SW 1271 (cell line): Measurements from ENCODE around the gene VPS52.

Experiments used
- DNase-seq, 2 experiments: peaks; one replicate each; lab custom pipeline; 2025; lab: John Stamatoyannopoulos, UW

Gene VPS52

DNA sequence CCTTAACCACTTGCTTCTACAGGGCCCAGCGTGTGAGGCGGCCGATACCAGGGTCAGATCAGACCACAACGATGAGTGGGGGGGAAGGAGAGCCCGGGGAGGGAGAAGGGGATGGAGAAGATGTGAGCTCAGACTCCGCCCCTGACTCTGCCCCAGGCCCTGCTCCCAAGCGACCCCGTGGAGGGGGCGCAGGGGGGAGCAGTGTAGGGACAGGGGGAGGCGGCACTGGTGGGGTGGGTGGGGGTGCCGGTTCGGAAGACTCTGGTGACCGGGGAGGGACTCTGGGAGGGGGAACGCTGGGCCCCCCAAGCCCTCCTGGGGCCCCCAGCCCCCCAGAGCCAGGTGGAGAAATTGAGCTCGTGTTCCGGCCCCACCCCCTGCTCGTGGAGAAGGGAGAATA, 60.5 kb downstream of the VPS52 start:
- DNase-seq: no peak

DNA sequence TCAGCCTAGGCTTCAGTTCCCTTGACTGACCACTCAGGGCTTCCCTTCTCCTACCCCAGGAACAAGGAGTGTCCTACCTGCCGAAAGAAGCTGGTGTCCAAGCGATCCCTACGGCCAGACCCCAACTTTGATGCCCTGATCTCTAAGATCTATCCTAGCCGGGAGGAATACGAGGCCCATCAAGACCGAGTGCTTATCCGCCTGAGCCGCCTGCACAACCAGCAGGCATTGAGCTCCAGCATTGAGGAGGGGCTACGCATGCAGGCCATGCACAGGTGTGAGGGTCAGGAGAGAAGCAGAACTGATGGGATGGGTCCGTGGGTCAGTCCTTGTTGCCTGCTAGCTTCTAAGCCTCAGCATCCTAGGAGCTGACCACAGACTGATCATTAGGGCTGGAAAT, 61.8 kb downstream of the VPS52 start:
- no peak for DNase-seq

DNA sequence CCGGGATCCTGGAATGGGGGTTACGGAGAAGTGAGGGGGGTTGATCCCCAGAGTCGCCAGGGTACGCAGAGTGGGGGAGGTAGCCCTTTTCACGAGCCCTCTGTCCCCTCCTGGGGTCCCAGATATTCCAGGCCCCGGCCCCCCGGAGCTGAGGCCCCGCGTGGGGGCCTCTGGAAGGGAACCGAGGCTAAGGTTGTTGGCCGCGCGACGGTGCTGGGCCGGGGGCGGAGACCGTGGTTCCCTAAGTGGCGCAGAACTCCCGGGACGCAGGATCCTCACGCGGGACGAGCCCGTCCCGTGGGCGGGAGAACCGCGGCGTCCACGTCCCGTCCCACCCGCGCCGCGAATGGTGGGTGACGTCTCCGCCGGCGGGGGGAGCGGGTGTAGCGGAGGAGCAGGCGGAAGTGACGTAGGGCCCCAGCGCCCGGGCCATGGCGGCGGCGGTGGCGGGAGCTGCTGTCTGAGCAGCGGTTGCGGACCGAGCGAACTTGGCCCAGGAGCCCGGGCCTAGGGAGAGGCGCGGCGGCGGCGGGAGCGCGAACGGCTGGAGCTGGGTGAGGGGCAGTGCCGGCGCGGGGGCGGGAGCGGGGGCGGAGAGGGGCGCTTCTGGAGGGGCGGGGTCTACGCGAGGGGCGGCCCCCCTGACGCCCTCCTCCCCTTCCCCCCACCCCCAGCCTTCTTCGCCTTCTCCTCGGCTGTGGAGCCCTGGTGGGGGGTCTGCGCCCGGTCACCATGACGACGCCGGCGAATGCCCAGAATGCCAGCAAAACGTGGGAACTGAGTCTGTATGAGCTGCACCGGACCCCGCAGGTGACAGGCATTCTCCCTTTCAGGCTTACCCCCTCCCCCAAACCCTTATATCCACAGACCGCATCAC, 63.3 kb downstream of the VPS52 start, which contains the start of gene RING1:
RING1 (plus strand) TSS at position 410 of the 877 bp plus-strand sequence; CDS start at position 733, 323 bp downstream.
- peak; percentile 38 to 72 for DNase-seq

DNA sequence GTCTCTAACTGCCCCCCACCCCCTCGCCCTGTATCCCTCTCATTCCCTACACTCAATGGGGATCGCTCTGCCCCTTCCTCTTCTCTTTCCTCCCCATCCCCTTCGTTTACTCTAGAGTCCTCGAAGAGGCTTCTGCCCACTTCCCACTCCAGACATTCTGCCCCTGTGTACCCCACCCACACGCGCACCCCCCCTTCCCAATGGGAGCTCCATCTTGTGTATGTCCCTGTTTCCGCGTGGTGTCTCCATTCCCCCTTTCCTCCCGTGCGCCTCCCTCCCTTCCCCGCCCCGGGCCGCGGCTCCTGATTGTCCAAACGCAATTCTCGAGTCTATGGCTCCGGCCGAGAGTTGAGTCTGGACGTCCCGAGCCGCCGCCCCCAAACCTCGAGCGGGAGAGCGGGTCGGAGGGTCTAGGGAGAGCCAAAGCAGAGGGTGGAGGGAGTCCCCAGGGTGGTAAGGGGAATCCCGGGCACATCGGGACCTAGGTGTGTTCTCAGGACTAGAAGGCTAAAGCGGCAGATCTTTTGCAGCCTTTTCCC, 64.1 kb downstream of the VPS52 start:
- peak in 1 of 2 experiments; percentile 32 for DNase-seq

DNA sequence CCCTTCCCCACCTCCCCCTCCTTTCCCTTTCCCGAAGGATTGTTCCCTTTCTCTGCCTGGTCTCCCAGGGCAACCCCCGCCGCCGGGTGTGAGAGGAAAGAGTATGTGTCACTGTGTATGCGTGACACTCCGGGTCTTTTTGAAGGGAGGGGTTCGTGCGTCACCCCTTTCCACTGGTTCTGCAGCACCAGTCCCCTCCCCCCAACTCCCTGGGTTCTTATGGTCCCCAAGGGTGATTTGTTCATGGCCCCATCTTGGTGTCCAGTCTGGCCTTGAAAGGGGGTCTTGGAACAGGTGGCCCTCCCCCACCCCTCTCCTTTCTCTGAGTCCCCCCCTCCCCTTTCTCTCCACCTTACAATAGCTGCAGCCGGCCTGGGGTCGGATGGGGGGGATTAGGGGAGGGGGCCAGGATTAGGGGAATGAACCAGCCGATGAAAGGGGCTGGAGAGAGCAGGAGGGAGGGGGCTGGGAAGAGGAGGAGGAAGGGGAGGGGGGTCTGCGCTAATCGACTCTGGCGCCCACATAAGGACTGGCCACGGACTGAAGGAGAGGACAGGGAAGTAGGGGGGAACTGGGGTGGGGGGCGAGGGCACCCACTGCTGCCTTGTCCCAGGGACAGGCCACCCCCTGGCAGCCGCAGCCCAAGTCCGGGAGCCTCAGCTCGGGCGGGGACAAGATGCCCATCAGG, 64.7 kb downstream of the VPS52 start:
- no peak for DNase-seq

DNA sequence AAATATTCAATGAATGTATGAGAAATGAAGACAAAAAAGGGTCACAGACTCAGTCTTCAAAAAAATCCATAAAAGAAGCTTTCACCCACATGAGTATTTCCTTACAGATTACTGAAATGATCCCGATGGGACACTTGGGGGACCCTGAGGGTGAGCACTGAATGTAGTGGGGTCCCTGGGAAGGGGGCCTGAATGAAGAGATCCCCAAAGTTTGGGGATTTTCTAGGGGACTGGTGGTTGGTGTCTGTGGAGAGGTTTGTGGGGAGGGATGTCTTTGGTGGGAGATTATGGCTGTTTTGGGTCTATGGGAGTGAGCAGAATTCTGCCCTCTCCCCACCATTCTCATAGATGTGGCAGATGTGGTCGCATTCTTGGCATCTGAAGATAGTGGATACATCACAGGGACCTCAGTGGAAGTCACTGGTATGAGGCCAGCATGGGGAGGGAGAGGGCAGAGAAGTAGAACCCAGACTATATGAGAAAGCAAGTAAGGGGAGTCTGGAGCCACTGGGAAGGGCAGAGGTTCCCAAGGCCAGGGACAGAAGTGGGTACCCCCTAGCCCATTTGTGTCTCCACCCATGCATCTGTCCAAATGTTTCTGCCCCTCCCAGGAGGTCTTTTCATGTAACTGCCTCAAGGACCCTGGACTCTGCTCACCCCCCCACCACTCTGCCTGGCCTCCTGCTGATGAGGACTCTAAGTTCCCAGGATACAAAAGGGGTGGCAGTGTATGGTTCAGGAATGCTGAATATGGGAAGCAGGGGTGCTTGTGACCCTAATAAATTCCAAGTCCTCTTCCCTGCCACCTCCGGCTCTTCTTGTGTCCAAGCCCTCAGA, 65.4 kb downstream of the VPS52 start:
- DNase-seq: no peak

DNA sequence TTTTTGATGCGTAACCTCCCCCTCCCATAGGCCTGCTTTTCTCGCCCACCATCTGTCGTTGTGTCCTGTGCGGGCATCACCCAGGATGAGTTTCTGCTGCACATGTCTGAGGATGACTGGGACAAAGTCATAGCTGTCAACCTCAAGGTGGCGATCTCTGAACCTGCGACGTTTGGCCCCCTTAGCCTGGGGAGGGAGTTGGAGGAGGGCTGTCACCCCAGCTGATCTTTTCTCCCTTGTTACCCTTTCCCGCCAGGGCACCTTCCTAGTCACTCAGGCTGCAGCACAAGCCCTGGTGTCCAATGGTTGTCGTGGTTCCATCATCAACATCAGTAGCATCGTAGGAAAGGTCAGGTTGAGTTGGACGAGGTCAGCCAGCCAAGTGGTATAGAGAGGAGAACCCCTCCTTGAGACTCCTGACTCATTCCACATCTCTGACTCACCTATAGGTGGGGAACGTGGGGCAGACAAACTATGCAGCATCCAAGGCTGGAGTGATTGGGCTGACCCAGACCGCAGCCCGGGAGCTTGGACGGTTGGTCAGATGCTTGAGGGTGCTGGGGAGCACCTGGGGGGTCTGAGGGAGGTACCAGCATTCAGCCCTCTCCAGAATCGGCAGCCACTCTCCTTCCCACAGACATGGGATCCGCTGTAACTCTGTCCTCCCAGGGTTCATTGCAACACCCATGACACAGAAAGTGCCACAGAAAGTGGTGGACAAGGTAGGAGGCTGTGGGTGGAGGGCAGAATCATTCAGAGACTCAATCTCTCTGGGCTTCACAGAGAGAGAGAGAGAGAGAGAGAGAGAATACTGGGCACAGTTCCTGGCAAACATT, 66.3 kb downstream of the VPS52 start:
- DNase-seq: peak in 1 of 2 experiments; percentile 57

DNA sequence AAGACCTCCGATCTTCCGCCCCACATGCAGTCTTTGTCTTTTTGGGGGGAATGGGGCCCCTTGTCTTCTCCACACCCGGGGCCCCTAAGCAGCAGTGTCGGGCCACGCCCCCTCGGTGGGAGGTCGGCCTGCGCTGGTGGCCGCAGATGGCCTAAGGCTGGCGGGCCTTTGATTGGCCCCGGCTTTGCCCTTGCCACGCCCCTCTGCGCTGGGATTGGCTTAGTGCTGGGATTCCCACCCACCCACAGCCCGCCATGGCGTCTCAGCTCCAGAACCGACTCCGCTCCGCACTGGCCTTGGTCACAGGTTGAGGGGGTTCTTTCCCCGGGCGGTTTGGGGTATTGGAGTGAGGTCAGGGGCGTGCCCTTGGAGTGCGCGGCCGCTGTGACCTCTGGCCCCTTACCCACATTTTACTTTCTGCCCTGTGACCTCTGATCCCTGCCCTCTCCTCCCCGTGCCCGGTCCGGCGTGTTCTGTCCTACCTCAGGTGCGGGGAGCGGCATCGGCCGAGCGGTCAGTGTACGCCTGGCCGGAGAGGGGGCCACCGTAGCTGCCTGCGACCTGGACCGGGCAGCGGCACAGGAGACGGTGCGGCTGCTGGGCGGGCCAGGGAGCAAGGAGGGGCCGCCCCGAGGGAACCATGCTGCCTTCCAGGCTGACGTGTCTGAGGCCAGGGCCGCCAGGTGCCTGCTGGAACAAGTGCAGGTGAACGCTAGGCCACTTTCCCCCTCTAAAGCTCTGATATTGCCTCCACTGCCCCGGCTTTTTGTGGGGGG, 67.1 kb downstream of the VPS52 start, which contains the start of gene HSD17B8:
HSD17B8 (plus strand) TSS at position 241 of the 776 bp plus-strand sequence; CDS start at position 255, 14 bp downstream.
- DNase-seq: peak; percentile 54 to 81

DNA sequence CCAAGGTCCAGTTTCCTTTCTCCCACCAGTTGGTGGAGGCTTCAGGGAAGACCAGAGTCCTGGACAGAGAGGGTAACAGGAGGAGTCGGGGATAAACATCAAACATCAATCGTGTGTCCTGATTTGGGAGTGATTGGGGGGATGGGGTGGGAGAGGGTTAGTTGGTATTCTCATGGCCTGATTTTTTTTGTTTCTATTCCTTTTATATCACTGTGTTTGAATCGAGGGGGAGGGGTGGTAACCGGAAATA, 67.6 kb downstream of the VPS52 start:
- DNase-seq: no peak

DNA sequence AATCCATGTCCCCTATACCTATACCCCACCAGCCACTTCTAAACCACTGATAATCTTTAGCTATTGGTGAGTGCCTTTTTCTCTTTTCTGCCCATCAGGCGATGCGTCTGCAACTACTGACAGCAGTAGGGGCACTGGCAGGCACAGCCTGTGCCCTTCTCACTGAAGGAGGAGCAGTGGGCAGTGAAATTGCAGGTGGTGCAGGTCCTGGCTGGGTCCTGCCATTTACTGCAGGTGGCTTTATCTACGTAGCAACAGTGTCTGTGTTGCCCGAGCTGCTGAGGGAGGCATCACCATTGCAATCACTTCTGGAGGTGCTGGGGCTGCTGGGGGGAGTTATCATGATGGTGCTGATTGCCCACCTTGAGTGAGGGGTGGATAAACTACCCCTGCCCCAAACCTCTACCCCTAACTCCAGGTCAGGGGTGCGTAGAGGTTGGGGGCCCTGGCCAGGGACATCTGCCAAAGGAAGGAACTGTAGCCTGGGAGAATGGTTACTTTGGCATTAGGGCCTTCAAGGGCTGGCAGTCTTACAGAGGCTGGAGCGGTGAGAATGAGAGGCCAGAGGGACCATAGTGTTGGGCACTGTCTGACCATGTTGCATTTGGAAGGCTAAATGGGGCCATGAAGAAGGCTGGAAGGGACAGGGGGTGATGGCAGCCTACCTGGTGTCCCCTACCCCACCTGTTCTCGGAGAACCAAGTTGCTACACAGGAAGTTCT, 68.1 kb downstream of the VPS52 start:
- DNase-seq: no peak

DNA sequence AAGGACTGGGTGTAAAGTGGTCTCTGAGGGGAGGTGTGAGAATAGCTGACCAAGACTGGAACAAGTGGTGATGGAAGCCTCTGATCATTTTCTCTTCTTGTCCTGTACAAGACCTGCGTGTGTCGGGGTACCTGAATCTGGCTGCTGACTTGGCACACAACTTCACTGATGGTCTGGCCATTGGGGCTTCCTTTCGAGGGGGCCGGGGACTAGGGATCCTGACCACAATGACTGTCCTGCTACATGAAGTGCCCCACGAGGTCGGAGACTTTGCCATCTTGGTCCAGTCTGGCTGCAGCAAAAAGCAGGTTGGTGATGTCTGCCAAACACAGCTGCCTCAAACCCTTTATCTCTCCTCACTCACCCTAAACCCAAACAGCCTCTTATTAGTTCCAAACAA, 68.9 kb downstream of the VPS52 start:
- no peak for DNase-seq

DNA sequence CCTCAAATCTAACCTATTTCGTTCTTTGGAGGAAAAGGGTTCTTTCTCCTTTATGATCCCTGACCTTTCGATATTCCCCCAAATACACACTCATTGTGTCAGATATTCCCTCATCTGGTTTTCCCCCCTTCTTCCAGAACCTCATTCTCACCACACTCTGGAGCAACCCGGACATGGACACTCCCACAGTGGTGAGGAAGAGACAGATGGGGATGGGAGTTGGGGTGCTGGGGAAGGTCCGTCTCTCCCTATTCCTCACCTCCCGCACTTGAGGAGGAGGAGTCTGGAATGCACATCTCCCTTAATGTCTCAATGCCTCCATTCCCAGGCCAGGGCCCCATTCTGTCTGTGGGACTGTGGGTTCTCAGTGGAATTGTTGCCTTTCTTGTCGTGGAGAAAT, 69.7 kb downstream of the VPS52 start:
- no peak for DNase-seq

DNA sequence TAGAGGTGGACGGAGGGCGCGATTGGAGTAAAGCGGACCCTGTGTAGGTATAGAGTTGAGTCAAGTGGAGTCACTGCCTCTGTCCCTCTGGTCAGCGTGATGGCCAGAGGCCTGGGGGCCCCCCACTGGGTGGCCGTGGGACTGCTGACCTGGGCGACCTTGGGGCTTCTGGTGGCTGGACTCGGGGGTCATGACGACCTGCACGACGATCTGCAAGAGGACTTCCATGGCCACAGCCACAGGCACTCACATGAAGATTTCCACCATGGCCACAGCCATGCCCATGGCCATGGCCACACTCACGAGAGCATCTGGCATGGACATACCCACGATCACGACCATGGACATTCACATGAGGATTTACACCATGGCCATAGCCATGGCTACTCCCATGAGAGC, 70.5 kb downstream of the VPS52 start:
- no peak for DNase-seq
